IMR-90 (cell line): ENCODE measurements around the gene DIAPH2. TPM values are rescaled to one million over a fixed set of nuclear protein-coding genes. Genes with fewer than 3 reads are reported as not detected.

Experiments
- ATAC-seq: fragments of 200-7000 bp; cut with Tn5 transposase; 2 replicates; pipeline ENCODE4 v1.9.1; 2020; ENCODE audit warnings: low read depth, mild to moderate bottlenecking, moderate library complexity
- BruUV-seq: library from RNA; stranded (reverse); fragments of 400-500 nt; replicated peaks from 2 replicates; lab custom pipeline; 2021; lab: Mats Ljungman, UMichigan
- CTCF ChIA-PET: fragments of 300-600 bp; formaldehyde crosslinking; extraction: SDS; loops from one replicate; lab custom pipeline; 2021; ENCODE audit warnings: antibody characterized with exemption; lab: Yijun Ruan, JAX
- POLR2A ChIA-PET: fragments of 300-600 bp; sonication (Branson Sonifier 250); formaldehyde crosslinking; loops from one replicate; lab custom pipeline; 2022; ENCODE audit warnings: antibody characterized with exemption; ENCODE audit not compliant: unreplicated experiment; lab: Charles Lee
- DNase-seq: peaks from one replicate; pipeline ENCODE4 v3.0.0; 2013
- H2AFZ ChIP-seq: replicated peaks from 2 replicates; pipeline ENCODE3; 2013; ENCODE audit warnings: low read length, mild to moderate bottlenecking; ENCODE audit not compliant: poor library complexity
- H2AK5ac ChIP-seq: 2 replicates; pipeline ENCODE4 v1.6.1; 2013; ENCODE audit warnings: low read depth, low read length, inconsistent platforms
- H2AK9ac ChIP-seq: replicated peaks from 2 replicates; pipeline ENCODE3; 2013; ENCODE audit warnings: mild to moderate bottlenecking, low read depth, low read length, moderate library complexity; ENCODE audit not compliant: poor library complexity
- H2BK120ac ChIP-seq: 2 replicates; pipeline ENCODE4 v1.6.1; 2013; ENCODE audit warnings: low read depth, low read length, inconsistent platforms
- H2BK15ac ChIP-seq: 3 replicates; pipeline ENCODE4 v1.6.1; 2013; ENCODE audit warnings: low read depth, low read length, inconsistent platforms
- H2BK20ac ChIP-seq: 2 replicates; pipeline ENCODE4 v1.6.1; 2013; ENCODE audit warnings: low read depth, mild to moderate bottlenecking, inconsistent platforms, low read length, moderate library complexity
- H2BK5ac ChIP-seq: 2 replicates; pipeline ENCODE4 v1.6.1; 2013; ENCODE audit warnings: mild to moderate bottlenecking, low read depth, low read length, inconsistent platforms; ENCODE audit not compliant: poor library complexity, severe bottlenecking
- H3K14ac ChIP-seq: replicated peaks from 2 replicates; pipeline ENCODE4 v1.6.1; 2013; ENCODE audit warnings: low read depth, low read length, inconsistent platforms
- H3K18ac ChIP-seq: 2 replicates; pipeline ENCODE4 v1.6.1; 2013; ENCODE audit warnings: low read depth, low read length, control low read depth
- H3K23ac ChIP-seq: 2 replicates; pipeline ENCODE4 v1.6.1; 2013; ENCODE audit warnings: low read depth, low read length, inconsistent platforms
- H3K27ac ChIP-seq: 2 replicates; pipeline ENCODE4 v1.5.1; 2013; ENCODE audit warnings: mild to moderate bottlenecking, control low read depth, low read length; ENCODE audit not compliant: insufficient read depth
- H3K27me3 ChIP-seq: 2 replicates; pipeline ENCODE4 v1.6.1; 2013; ENCODE audit warnings: low read length; ENCODE audit not compliant: control insufficient read depth, insufficient read depth
- H3K36me3 ChIP-seq: 2 replicates; pipeline ENCODE4 v1.6.1; 2013; ENCODE audit warnings: low read length, mixed read lengths; ENCODE audit not compliant: control insufficient read depth, insufficient read depth
- H3K4ac ChIP-seq: 2 replicates; pipeline ENCODE4 v1.6.1; 2013; ENCODE audit warnings: low read depth, low read length, inconsistent platforms
- H3K4me1 ChIP-seq: 2 replicates; pipeline ENCODE4 v1.6.1; 2013; ENCODE audit warnings: low read length, mixed read lengths; ENCODE audit not compliant: control insufficient read depth, insufficient read depth
- H3K4me2 ChIP-seq: 2 replicates; pipeline ENCODE4 v1.6.1; 2013; ENCODE audit warnings: low read depth, mild to moderate bottlenecking, control low read depth, low read length, moderate library complexity
- H3K4me3 ChIP-seq: 2 replicates; pipeline ENCODE4 v1.5.1; 2013; ENCODE audit warnings: low read depth, mild to moderate bottlenecking, control low read depth, low read length, moderate library complexity; ENCODE audit not compliant: insufficient read depth
- H3K56ac ChIP-seq: 2 replicates; pipeline ENCODE4 v1.6.1; 2013; ENCODE audit warnings: low read length, inconsistent platforms; ENCODE audit not compliant: insufficient read depth; ENCODE audit errors: extremely low read depth
- H3K79me1 ChIP-seq, 2 experiments: 2 replicates each; pipeline ENCODE4 v1.6.1; 2013; ENCODE audit warnings: low read length in 2 of 2, inconsistent platforms in 1 of 2, low read depth in 1 of 2
- H3K9ac ChIP-seq: 2 replicates; pipeline ENCODE4 v1.6.1; 2013; ENCODE audit warnings: low read depth, low read length, control low read depth
- H3K9me1 ChIP-seq: 2 replicates; pipeline ENCODE4 v1.6.1; 2013; ENCODE audit warnings: low read length, inconsistent platforms; ENCODE audit not compliant: insufficient read depth
- H3K9me3 ChIP-seq: 2 replicates; pipeline ENCODE4 v1.6.1; 2013; ENCODE audit warnings: low read length; ENCODE audit not compliant: control insufficient read depth, insufficient read depth
- H4K20me1 ChIP-seq: 2 replicates; pipeline ENCODE4 v1.6.1; 2013; ENCODE audit warnings: low read length, inconsistent platforms; ENCODE audit not compliant: insufficient read depth
- H4K5ac ChIP-seq: 2 replicates; pipeline ENCODE4 v1.6.1; 2013; ENCODE audit warnings: mild to moderate bottlenecking, low read depth, low read length, control low read depth
- H4K8ac ChIP-seq, 2 experiments: 2 replicates each; pipeline ENCODE4 v1.6.1; 2013; ENCODE audit warnings: low read depth in 2 of 2, low read length in 2 of 2, control low read depth in 1 of 2, inconsistent platforms in 1 of 2
- H4K91ac ChIP-seq: 2 replicates; pipeline ENCODE4 v1.6.1; 2013; ENCODE audit warnings: low read depth, low read length, inconsistent platforms; ENCODE audit not compliant: insufficient read depth
- CEBPB ChIP-seq: IDR thresholded peaks from 2 replicates; pipeline ENCODE4 v1.6.1; 2012; ENCODE audit warnings: low read depth, low read length, improper control_type of control experiment
- CHD1 ChIP-seq: IDR thresholded peaks from 2 replicates; pipeline ENCODE4 v1.6.1; 2012; ENCODE audit warnings: low read depth, low read length, improper control_type of control experiment
- RCOR1 ChIP-seq: IDR thresholded peaks from 2 replicates; pipeline ENCODE4 v1.6.1; 2012; ENCODE audit warnings: mild to moderate bottlenecking, low read length, improper control_type of control experiment; ENCODE audit not compliant: insufficient replicate concordance
- dilution Hi-C: fragments of 300-500 bp; cut with HindIII; formaldehyde crosslinking; loops from one replicate; pipeline ENCODE4 v1.14.3; 2018; ENCODE audit warnings: low sequenced_read_pairs; ENCODE audit not compliant: unreplicated experiment
- in situ Hi-C: fragments of 300-500 bp; cut with MboI; formaldehyde crosslinking; loops from 3 replicates; pipeline ENCODE4 v1.14.3; 2019; ENCODE audit warnings: low sequenced_read_pairs, inconsistent platforms, mixed read lengths
- intact Hi-C: fragments of 100-400 bp; cut with micrococcal nuclease; formaldehyde crosslinking; loops from 2 replicates; pipeline ENCODE4 v1.10.0; 2022
- polyA plus RNA-seq, 3 experiments: library from polyadenylated mRNA; depleted of rRNA; stranded (reverse); fragments of >200 nt; gene quantifications; 2 replicates each; pipeline ENCODE4 v1.2.3, GENCODE V29; 2012; ENCODE audit warnings: low replicate concordance in 1 of 3
- total RNA-seq: library from RNA; depleted of rRNA; stranded (reverse); fragments of >200 nt; gene quantifications from 2 replicates; pipeline ENCODE4 v1.2.3, GENCODE V29; 2012
- TF ChIP-seq, protein P1 (sequence below): conservative IDR thresholded peaks from 2 replicates; pipeline ENCODE4 v1.5.1; 2012; ENCODE audit warnings: mild to moderate bottlenecking, low read depth, low read length, improper control_type of control experiment

Gene DIAPH2
- total and polyA plus RNA-seq, 2 of the 4 experiments (the other 2 are of a cell fraction) = 3.6 to 19.9 TPM

DNA sequence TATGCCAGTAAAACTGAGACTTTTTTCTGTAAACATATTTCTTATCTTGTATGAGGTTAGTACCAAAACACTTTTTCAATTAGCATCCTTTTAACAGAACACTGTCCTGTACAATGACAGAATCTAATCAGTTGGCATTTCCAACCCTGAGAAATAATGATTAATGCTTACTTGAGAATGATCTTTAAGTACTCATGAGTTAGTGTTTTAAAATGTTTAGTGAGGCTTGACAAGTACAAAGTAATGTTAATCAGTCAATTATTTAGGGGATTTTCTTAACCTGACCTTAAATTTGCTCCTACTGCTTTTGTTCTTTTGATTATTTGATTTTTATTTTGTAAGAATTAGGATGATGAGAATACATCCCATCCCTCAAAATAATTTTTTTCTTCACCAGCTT lies 695.6 kb downstream of the DIAPH2 start:
- dilution Hi-C loops = no loop called here

More for the DNA sequence above, 695.6 kb downstream of the DIAPH2 start:
- H2AK9ac ChIP-seq = no peak overlapping the region
- H4K8ac ChIP-seq = no peak overlapping the region
- no peak overlapping the region for H2AFZ ChIP-seq
- H3K9ac ChIP-seq = no peak overlapping the region
- ATAC-seq = no peak
- no peaks in the 10 kb centered on the region for H3K79me1 ChIP-seq
- TF ChIP-seq CHD1 = no peak
- no peak for TF ChIP-seq RCOR1
- TF ChIP-seq, protein P1, sequence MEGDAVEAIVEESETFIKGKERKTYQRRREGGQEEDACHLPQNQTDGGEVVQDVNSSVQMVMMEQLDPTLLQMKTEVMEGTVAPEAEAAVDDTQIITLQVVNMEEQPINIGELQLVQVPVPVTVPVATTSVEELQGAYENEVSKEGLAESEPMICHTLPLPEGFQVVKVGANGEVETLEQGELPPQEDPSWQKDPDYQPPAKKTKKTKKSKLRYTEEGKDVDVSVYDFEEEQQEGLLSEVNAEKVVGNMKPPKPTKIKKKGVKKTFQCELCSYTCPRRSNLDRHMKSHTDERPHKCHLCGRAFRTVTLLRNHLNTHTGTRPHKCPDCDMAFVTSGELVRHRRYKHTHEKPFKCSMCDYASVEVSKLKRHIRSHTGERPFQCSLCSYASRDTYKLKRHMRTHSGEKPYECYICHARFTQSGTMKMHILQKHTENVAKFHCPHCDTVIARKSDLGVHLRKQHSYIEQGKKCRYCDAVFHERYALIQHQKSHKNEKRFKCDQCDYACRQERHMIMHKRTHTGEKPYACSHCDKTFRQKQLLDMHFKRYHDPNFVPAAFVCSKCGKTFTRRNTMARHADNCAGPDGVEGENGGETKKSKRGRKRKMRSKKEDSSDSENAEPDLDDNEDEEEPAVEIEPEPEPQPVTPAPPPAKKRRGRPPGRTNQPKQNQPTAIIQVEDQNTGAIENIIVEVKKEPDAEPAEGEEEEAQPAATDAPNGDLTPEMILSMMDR = no peak
- TF ChIP-seq CEBPB = no peak
- H3K9me3 ChIP-seq = no peaks in the 10 kb centered on the region
- no peaks in the 10 kb centered on the region for H3K9me1 ChIP-seq
- CTCF ChIA-PET = no interaction called here
- H3K14ac ChIP-seq = no peak overlapping the region
- H3K27me3 ChIP-seq = no peaks in the 10 kb centered on the region
- no peaks in the 10 kb centered on the region for H3K4me1 ChIP-seq
- no peak overlapping the region for H3K56ac ChIP-seq
- no peak overlapping the region for H2AK5ac ChIP-seq
- no peak overlapping the region for H3K4ac ChIP-seq
- no peak overlapping the region for H2BK15ac ChIP-seq
- no peak for DNase-seq
- H4K91ac ChIP-seq = no peak overlapping the region
- no peak overlapping the region for H3K23ac ChIP-seq
- H2BK20ac ChIP-seq = no peak overlapping the region
- intact Hi-C loops = no loop called here
- H4K5ac ChIP-seq = no peak overlapping the region
- in situ Hi-C loops = no loop called here
- POLR2A ChIA-PET = no interaction called here
- H2BK120ac ChIP-seq = no peak overlapping the region
- no peak overlapping the region for H3K4me3 ChIP-seq
- H3K36me3 ChIP-seq = no peaks in the 10 kb centered on the region
- no peak overlapping the region for H3K4me2 ChIP-seq
- no peak overlapping the region for H2BK5ac ChIP-seq
- H3K18ac ChIP-seq = no peak overlapping the region
- no peak overlapping the region for H3K27ac ChIP-seq
- no peaks in the 10 kb centered on the region for H4K20me1 ChIP-seq
- BruUV-seq = no TSS peak
